ENCODE measurements around the gene RASEF. TPM values are rescaled to one million over a fixed set of nuclear protein-coding genes. Genes with fewer than 3 reads are reported as not detected.

The RASEF gene
- total RNA-seq, 1 experiment from 2014 or later: 0.09 TPM

DNA sequence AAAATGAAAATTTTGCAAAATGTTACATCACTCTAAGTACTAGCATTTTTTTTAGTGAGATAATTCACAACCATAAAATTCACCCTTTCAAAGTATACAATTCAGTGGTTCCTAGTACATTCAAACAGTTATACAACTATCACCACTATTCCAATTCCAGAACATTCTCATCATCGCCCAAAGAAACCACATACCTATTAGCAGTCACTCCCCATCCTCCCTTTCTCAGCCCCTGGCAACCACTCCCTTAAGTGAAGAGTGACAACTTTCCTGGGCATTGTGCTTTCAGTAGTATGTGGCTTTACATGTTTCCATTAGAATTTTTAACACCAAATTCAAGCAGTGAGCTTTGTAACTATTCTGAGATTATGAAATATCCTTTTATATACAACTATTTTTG, 81.4 kb downstream of the RASEF start:
- POLR2A ChIA-PET (ENCODE audit: low non-redundant PET): no interaction called here
- Histone ChIP-seq H3K9me3 (ENCODE audit: low read depth, low read length, poor library complexity, severe bottlenecking) (no peaks in the 10 kb centered on the region), H3K4me1 (ENCODE audit: insufficient read depth, low read length, poor library complexity, severe bottlenecking) (no peaks in the 10 kb centered on the region), H3K27me3 (replicated peaks; ENCODE audit: insufficient read depth, low read depth, low read length, poor library complexity) (no peaks in the 10 kb centered on the region), H3K4me3 (ENCODE audit: low read depth, low read length, poor library complexity, severe bottlenecking) (no peak overlapping the region), H3K36me3 (ENCODE audit: insufficient read depth, low read length, poor library complexity, severe bottlenecking) (no peaks in the 10 kb centered on the region), H3K27ac (ENCODE audit: low read depth, low read length, poor library complexity, severe bottlenecking) (no peak overlapping the region)
- no TSS peak for BruUV-seq (replicated peaks)
- TF ChIP-seq, protein P1, sequence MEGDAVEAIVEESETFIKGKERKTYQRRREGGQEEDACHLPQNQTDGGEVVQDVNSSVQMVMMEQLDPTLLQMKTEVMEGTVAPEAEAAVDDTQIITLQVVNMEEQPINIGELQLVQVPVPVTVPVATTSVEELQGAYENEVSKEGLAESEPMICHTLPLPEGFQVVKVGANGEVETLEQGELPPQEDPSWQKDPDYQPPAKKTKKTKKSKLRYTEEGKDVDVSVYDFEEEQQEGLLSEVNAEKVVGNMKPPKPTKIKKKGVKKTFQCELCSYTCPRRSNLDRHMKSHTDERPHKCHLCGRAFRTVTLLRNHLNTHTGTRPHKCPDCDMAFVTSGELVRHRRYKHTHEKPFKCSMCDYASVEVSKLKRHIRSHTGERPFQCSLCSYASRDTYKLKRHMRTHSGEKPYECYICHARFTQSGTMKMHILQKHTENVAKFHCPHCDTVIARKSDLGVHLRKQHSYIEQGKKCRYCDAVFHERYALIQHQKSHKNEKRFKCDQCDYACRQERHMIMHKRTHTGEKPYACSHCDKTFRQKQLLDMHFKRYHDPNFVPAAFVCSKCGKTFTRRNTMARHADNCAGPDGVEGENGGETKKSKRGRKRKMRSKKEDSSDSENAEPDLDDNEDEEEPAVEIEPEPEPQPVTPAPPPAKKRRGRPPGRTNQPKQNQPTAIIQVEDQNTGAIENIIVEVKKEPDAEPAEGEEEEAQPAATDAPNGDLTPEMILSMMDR (conservative IDR thresholded peaks at IDR 0.05; ENCODE audit: low read depth, low read length): no peak
- no peak for TF ChIP-seq EZH2 (IDR thresholded peaks at IDR 0.05; ENCODE audit: borderline replicate concordance, low read depth, low read length, poor library complexity, severe bottlenecking)
- intact Hi-C loops (cut with micrococcal nuclease; ENCODE audit: unreplicated experiment): no loop called here
- no peak for DNase-seq (ENCODE audit: low spot score)
- CTCF ChIA-PET: no interaction called here

DNA sequence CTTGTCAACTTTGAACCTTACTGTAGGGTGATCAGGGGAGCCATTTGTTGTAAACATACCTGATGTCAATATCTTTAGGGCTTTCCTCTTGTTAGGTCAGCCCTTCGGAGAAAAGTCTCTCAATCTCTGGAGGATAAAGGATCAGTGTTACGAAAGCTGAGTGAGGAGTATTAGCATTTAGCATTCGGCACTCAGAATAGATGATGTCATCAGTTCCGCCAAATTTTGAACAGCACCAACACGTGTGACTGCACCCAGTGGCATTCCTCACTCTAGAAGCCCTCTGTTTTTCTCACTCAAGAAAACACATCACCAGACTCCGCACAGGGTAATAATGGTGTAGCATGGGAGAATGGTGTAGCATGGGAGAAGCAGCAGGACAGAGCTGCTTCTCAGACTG, 87.8 kb downstream of the RASEF start:
- H3K36me3 ChIP-seq (ENCODE audit: insufficient read depth, low read length, poor library complexity, severe bottlenecking): no peaks in the 10 kb centered on the region
- ChIA-PET CTCF (no interaction called here), POLR2A (ENCODE audit: low non-redundant PET) (no interaction called here)
- H3K4me1 ChIP-seq (ENCODE audit: insufficient read depth, low read length, poor library complexity, severe bottlenecking): no peaks in the 10 kb centered on the region
- no peak for DNase-seq (ENCODE audit: low spot score)
- TF ChIP-seq, protein P1 (conservative IDR thresholded peaks at IDR 0.05; ENCODE audit: low read depth, low read length): no peak
- TF ChIP-seq EZH2 (IDR thresholded peaks at IDR 0.05; ENCODE audit: borderline replicate concordance, low read depth, low read length, poor library complexity, severe bottlenecking): no peak
- intact Hi-C loops (cut with micrococcal nuclease; ENCODE audit: unreplicated experiment): no loop called here
- BruUV-seq (replicated peaks): no TSS peak
- no peak overlapping the region for H3K27ac ChIP-seq (ENCODE audit: low read depth, low read length, poor library complexity, severe bottlenecking)
- no peak overlapping the region for H3K4me3 ChIP-seq (ENCODE audit: low read depth, low read length, poor library complexity, severe bottlenecking)
- no peaks in the 10 kb centered on the region for H3K27me3 ChIP-seq (replicated peaks; ENCODE audit: insufficient read depth, low read depth, low read length, poor library complexity)
- no peaks in the 10 kb centered on the region for H3K9me3 ChIP-seq (ENCODE audit: low read depth, low read length, poor library complexity, severe bottlenecking)

DNA sequence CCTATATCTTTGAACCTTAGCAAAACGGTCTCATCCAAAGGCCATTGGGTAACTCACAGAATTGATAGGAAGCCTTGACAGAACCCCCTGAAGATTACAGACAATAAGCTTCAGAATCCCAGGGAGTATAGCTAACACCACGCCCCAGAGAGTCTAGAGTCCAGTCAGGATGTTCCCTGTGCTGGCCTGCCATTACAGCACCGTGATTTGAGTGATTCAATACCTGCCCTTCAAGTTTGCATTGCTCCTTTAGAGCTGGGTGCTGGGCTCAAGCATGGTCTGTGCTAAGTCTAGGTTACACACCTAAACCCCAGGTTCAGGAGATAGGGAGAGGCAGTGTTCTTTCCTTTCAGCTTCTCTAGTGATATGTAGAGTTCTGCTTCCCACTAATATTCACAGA, 90.5 kb downstream of the RASEF start:
- Histone ChIP-seq H3K4me1 (ENCODE audit: insufficient read depth, low read length, poor library complexity, severe bottlenecking) (no peaks in the 10 kb centered on the region), H3K27me3 (replicated peaks; ENCODE audit: insufficient read depth, low read depth, low read length, poor library complexity) (no peaks in the 10 kb centered on the region), H3K36me3 (ENCODE audit: insufficient read depth, low read length, poor library complexity, severe bottlenecking) (no peaks in the 10 kb centered on the region), H3K27ac (ENCODE audit: low read depth, low read length, poor library complexity, severe bottlenecking) (no peak overlapping the region), H3K4me3 (ENCODE audit: low read depth, low read length, poor library complexity, severe bottlenecking) (no peak overlapping the region), H3K9me3 (ENCODE audit: low read depth, low read length, poor library complexity, severe bottlenecking) (no peaks in the 10 kb centered on the region)
- BruUV-seq (replicated peaks): no TSS peak
- no peak for DNase-seq (ENCODE audit: low spot score)
- TF ChIP-seq EZH2 (IDR thresholded peaks at IDR 0.05; ENCODE audit: borderline replicate concordance, low read depth, low read length, poor library complexity, severe bottlenecking): no peak
- TF ChIP-seq, protein P1 (conservative IDR thresholded peaks at IDR 0.05; ENCODE audit: low read depth, low read length): no peak
- POLR2A ChIA-PET (ENCODE audit: low non-redundant PET): interaction anchor here (0.8 kb wide), 1 partner anchor 8 kb away, joined by 3 read pairs; no protein-coding TSS in a partner anchor
- intact Hi-C loops (cut with micrococcal nuclease; ENCODE audit: unreplicated experiment): no loop called here
- CTCF ChIA-PET: no interaction called here

All from A673 (cell line).